PC-9 (cell line): ENCODE results near the gene PCYT2. TPM values are rescaled to one million over a fixed set of nuclear protein-coding genes. Genes with fewer than 3 reads are reported as not detected.

ENCODE experiments used
- BruUV-seq: library from RNA; stranded (reverse); fragments of 400-500 nt; replicated peaks from 2 replicates; lab custom pipeline; 2021; lab: Mats Ljungman, UMichigan
- CTCF ChIA-PET: fragments of 300-600 bp; sonication (Branson Sonifier 250); formaldehyde crosslinking; loops from one replicate; lab custom pipeline; 2022; ENCODE audit warnings: antibody characterized with exemption; lab: Charles Lee
- POLR2A ChIA-PET: fragments of 300-600 bp; sonication (Branson Sonifier 250); formaldehyde crosslinking; loops from one replicate; lab custom pipeline; 2022; ENCODE audit warnings: antibody characterized with exemption; ENCODE audit not compliant: unreplicated experiment; lab: Charles Lee
- DNase-seq, 2 experiments: peaks; one replicate each; pipeline versions ENCODE4 v3.0.0 to v3.0.0-alpha.2; 2015 to 2022; ENCODE audit warnings: mixed read lengths in 1 of 2
- H2AFZ ChIP-seq: fragments of 200-600 bp; sonication (generic); 2 replicates; pipeline ENCODE4 v1.8.1; 2017; ENCODE audit warnings: antibody characterized with exemption
- H3F3A ChIP-seq: fragments of 200-600 bp; sonication (generic); 2 replicates; pipeline ENCODE4 v1.8.1; 2017; ENCODE audit warnings: antibody characterized with exemption, mild to moderate bottlenecking, low read depth; ENCODE audit not compliant: insufficient read depth
- H3K27ac ChIP-seq: fragments of 200-600 bp; sonication (generic); 2 replicates; pipeline ENCODE4 v1.6.1; 2016; ENCODE audit warnings: mixed run types
- H3K27me3 ChIP-seq: fragments of 200-600 bp; sonication (generic); 2 replicates; pipeline ENCODE4 v1.6.1; 2016; ENCODE audit warnings: low read depth, mixed run types; ENCODE audit not compliant: insufficient read depth
- H3K36me3 ChIP-seq: fragments of 200-600 bp; sonication (generic); 2 replicates; pipeline ENCODE4 v1.6.1; 2016; ENCODE audit warnings: low read depth, mixed run types
- H3K4me1 ChIP-seq: fragments of 200-600 bp; sonication (generic); replicated peaks from 2 replicates; pipeline ENCODE4 v1.6.1; 2016; ENCODE audit warnings: mixed run types; ENCODE audit not compliant: insufficient read depth
- H3K4me2 ChIP-seq: fragments of 200-600 bp; sonication (generic); 2 replicates; pipeline ENCODE4 v1.6.1; 2017; ENCODE audit warnings: mixed run types
- H3K4me3 ChIP-seq: fragments of 200-600 bp; sonication (generic); 2 replicates; pipeline ENCODE4 v1.6.1; 2016; ENCODE audit warnings: mixed run types
- H3K79me2 ChIP-seq: fragments of 200-600 bp; sonication (generic); 2 replicates; pipeline ENCODE4 v1.6.1; 2017; ENCODE audit warnings: low read depth, mixed run types
- H3K9me2 ChIP-seq: fragments of 200-600 bp; sonication (generic); 2 replicates; pipeline ENCODE4 v1.8.1; 2017; ENCODE audit warnings: mild to moderate bottlenecking; ENCODE audit not compliant: insufficient read depth
- H3K9me3 ChIP-seq: fragments of 200-600 bp; sonication (generic); 2 replicates; pipeline ENCODE4 v1.8.1; 2016; ENCODE audit warnings: low read depth; ENCODE audit not compliant: insufficient read depth
- H4K20me1 ChIP-seq: fragments of 200-600 bp; sonication (generic); 2 replicates; pipeline ENCODE4 v1.8.1; 2017; ENCODE audit not compliant: insufficient read depth
- CTCF ChIP-seq: fragments of 200-600 bp; sonication (generic); conservative IDR thresholded peaks from 2 replicates; pipeline ENCODE4 v1.6.1; 2017; ENCODE audit warnings: mixed run types, antibody characterized with exemption, mild to moderate bottlenecking, moderate library complexity
- EZH2 ChIP-seq: fragments of 200-600 bp; sonication (generic); IDR thresholded peaks from 2 replicates; pipeline ENCODE4 v1.8.0; 2017; ENCODE audit warnings: antibody characterized with exemption, low read depth
- intact Hi-C: fragments of 100-400 bp; cut with micrococcal nuclease; formaldehyde crosslinking; loops from one replicate; pipeline ENCODE4 v1.10.0; 2022; ENCODE audit not compliant: unreplicated experiment
- total RNA-seq: library from RNA; stranded (reverse); gene quantifications from 2 replicates; pipeline ENCODE4 v1.2.3, GENCODE V29; 2021

PCYT2 gene
- total RNA-seq, 1 experiment from 2014 or later: 82.2 TPM

DNA sequence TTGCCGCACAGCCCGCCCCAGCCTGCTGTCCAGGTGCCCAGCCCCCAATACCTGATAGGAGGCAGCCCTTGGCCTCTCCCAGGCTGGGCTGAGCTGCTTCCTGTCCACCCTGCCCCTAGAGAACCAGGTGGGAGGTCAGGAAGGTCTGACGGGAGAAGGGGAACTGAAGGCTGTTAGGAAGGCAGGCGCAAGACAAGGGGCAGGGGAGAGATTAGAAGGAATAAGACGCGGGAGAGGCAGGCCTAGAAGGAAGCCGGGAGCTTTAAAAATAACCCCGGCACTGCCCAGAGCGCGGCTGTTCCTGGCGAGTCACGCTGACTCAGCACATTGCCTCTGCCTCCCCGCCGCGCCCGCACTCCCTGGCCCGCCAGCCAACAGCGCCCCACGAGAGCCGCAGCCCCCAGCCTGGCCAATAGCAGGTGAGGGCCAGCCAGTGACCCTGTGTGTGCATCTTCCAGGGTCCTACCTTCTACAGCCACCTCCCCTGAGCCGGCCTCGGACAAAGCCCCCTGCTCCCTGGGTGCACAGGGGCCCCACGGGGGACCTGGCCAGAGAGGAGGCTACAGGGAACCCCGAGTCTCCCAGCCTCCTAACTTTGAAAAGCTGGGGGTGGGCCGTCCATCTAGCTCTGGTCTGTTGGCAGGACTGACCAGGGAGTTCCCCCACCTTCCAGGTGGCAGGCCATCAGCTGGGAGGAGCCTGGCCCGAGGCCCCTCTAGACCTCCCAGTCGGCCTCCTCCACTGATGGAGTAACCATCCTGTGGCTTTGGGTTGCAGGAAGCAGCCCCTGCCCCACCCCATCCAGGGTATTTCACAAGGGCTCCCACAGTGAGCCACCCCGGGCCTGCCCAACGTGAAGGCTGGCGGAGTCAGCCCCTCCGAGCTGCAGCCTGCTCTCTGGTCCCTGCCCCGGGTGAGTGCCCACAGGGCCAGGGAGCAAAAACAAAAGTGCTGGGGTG, 12.4 kb upstream of the PCYT2 start:
- Histone ChIP-seq H2AFZ (no peak overlapping the region), H3K36me3 (no peaks in the 10 kb centered on the region), H3K4me2 (peak overlapping the region; percentile 86), H3K27me3 (no peaks in the 10 kb centered on the region), H3K4me1 (peaks cover 54% of the 10 kb centered on the region), H3F3A (peaks cover 38% of the 10 kb centered on the region; the same call in 1 of the 2 replicates), H3K9me3 (no peaks in the 10 kb centered on the region), H3K9me2 (no peaks in the 10 kb centered on the region), H3K27ac (peak overlapping the region; percentile 95), H3K79me2 (peaks cover 74% of the 10 kb centered on the region), H4K20me1 (peaks cover 17% of the 10 kb centered on the region), H3K4me3 (peak overlapping the region; percentile 55; the same call in 1 of the 2 replicates)
- ChIA-PET POLR2A (interaction anchor here (0.6 to 1.2 kb wide), 3 partner anchors 11 to 230 kb away, joined by 3 to 8 read pairs (median 4); partner anchors contain the start of gene MRPL12), CTCF (interaction anchor here (0.7 kb wide), 3 partner anchors 11 to 55 kb away, joined by 3 to 6 read pairs (median 4); no protein-coding TSS in a partner anchor)
- BruUV-seq: no TSS peak
- intact Hi-C loops: no loop called here
- no peak for TF ChIP-seq CTCF
- no peak for TF ChIP-seq EZH2
- DNase-seq: peak; percentile 89 to 90

GRCh38 chr17:81922566-81923301, 11.5 kb upstream of the PCYT2 start:
- intact Hi-C loops: no loop called here

More at GRCh38 chr17:81922566-81923301, 11.5 kb upstream of the PCYT2 start:
- Histone ChIP-seq H4K20me1 (peaks cover 17% of the 10 kb centered on the region), H3K36me3 (no peaks in the 10 kb centered on the region), H3K27ac (peak overlapping the region; percentile 95), H3K9me3 (no peaks in the 10 kb centered on the region), H3K4me1 (peaks cover 58% of the 10 kb centered on the region), H3K79me2 (peaks cover 74% of the 10 kb centered on the region), H3K4me3 (peak overlapping the region; percentile 48), H3K27me3 (no peaks in the 10 kb centered on the region), H3K9me2 (no peaks in the 10 kb centered on the region), H2AFZ (no peak overlapping the region), H3K4me2 (peak overlapping the region; percentile 86), H3F3A (peaks cover 38% of the 10 kb centered on the region; the same call in 1 of the 2 replicates)
- CTCF ChIA-PET: interaction anchor here (0.7 kb wide), 2 partner anchors 10 to 54 kb away, joined by 4 to 6 read pairs; no protein-coding TSS in a partner anchor
- BruUV-seq: no TSS peak
- DNase-seq: no peak
- TF ChIP-seq EZH2 (no peak), CTCF (no peak)
- POLR2A ChIA-PET: interaction anchor here (1.0 to 1.2 kb wide), 2 partner anchors 10 to 220 kb away, joined by 3 to 8 read pairs; partner anchors contain the start of gene MRPL12
